ENCODE measurements around the gene EBF3. TPM values are rescaled to one million over a fixed set of nuclear protein-coding genes. Genes with fewer than 3 reads are reported as not detected.

Gene EBF3
- total RNA-seq, 2 donors from 2014 or later: 0.44 to 2.0 TPM

DNA sequence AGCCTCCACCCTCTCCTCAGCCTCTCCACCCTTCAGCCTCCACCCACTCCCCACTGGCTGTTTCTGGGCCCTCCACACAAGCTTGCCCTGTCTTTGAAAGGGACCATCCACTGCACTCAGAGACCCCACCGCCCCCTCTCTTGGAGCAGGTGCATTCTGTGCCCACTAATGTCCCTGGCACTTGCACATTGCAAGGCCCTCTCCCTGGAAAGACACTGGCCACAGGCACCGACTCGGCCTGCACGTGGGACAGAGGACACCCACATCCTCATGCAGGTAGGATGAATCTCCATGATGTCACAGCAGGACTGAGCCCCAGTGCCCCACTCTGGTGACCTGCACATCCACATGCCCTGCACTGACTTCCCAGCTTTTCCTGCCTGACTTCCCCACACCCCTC lies 36.8 kb upstream of the EBF3 start:
- DNase-seq: no peak
- Mint-ChIP-seq H3K27me3 (ENCODE audit: insufficient read depth) (peaks cover 29% of the 10 kb centered on the region), H3K9me3 (peaks cover 25% of the 10 kb centered on the region), H3K27ac (no peak overlapping the region), H3K36me3 (ENCODE audit: low read depth) (no peaks in the 10 kb centered on the region), H3K4me3 (no peak overlapping the region), H3K4me1 (no peaks in the 10 kb centered on the region)
- Histone ChIP-seq H3K9ac (ENCODE audit: extremely low read depth, low read length, poor library complexity, severe bottlenecking) (no peak overlapping the region), H3K9me3 (ENCODE audit: control insufficient read depth, low read length) (peaks cover 18% of the 10 kb centered on the region), H3K4me3 (ENCODE audit: low read length) (no peak overlapping the region), H3K36me3 (ENCODE audit: control insufficient read depth, insufficient read depth, low read length) (no peaks in the 10 kb centered on the region), H3K27me3 (ENCODE audit: control insufficient read depth, insufficient read depth, low read length, poor library complexity, severe bottlenecking) (no peaks in the 10 kb centered on the region), H3K4me1 (ENCODE audit: control insufficient read depth, insufficient read depth, low read length) (no peaks in the 10 kb centered on the region), H3K27ac (ENCODE audit: low read depth, low read length) (no peak overlapping the region)
- TF ChIP-seq, protein P1, sequence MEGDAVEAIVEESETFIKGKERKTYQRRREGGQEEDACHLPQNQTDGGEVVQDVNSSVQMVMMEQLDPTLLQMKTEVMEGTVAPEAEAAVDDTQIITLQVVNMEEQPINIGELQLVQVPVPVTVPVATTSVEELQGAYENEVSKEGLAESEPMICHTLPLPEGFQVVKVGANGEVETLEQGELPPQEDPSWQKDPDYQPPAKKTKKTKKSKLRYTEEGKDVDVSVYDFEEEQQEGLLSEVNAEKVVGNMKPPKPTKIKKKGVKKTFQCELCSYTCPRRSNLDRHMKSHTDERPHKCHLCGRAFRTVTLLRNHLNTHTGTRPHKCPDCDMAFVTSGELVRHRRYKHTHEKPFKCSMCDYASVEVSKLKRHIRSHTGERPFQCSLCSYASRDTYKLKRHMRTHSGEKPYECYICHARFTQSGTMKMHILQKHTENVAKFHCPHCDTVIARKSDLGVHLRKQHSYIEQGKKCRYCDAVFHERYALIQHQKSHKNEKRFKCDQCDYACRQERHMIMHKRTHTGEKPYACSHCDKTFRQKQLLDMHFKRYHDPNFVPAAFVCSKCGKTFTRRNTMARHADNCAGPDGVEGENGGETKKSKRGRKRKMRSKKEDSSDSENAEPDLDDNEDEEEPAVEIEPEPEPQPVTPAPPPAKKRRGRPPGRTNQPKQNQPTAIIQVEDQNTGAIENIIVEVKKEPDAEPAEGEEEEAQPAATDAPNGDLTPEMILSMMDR (conservative IDR thresholded peaks at IDR 0.05): no peak
- WGBS, 2 experiments (ENCODE audit: insufficient coverage in 1 of 2, insufficient read length in 1 of 2): 88% methylated on average over 4 of the region's 4 CpGs

DNA sequence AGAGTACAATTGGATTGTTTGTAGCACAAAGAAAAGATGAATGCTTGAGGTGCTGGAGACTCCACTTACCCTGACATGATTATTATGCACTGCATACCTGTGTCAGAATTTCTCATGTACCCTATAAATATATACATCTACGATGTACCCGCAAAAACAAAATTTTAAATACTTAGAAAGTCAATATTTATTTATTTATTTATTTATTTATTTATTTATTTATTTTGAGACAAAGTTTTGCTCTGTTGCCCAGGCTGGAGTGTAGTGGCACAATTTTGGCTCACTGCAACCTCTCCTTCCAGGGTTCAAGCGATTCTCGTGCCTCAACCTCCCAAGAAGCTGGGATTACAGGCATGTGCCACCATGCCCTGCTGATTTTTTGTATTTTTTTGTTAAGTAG lies 35.1 kb upstream of the EBF3 start:
- Histone ChIP-seq H3K27me3 (ENCODE audit: control insufficient read depth, insufficient read depth, low read length, poor library complexity, severe bottlenecking) (no peaks in the 10 kb centered on the region), H3K9ac (ENCODE audit: extremely low read depth, low read length, poor library complexity, severe bottlenecking) (no peak overlapping the region), H3K9me3 (ENCODE audit: control insufficient read depth, low read length) (peaks cover 8% of the 10 kb centered on the region), H3K4me3 (ENCODE audit: low read length) (no peak overlapping the region), H3K27ac (ENCODE audit: low read depth, low read length) (no peak overlapping the region), H3K4me1 (ENCODE audit: control insufficient read depth, insufficient read depth, low read length) (no peaks in the 10 kb centered on the region), H3K36me3 (ENCODE audit: control insufficient read depth, insufficient read depth, low read length) (no peaks in the 10 kb centered on the region)
- H3K27ac Mint-ChIP-seq: no peak overlapping the region
- no peak overlapping the region for H3K4me3 Mint-ChIP-seq
- no peaks in the 10 kb centered on the region for H3K36me3 Mint-ChIP-seq (ENCODE audit: low read depth)
- no peak for DNase-seq
- no peaks in the 10 kb centered on the region for H3K4me1 Mint-ChIP-seq
- TF ChIP-seq, protein P1 (conservative IDR thresholded peaks at IDR 0.05): no peak
- H3K27me3 Mint-ChIP-seq (ENCODE audit: insufficient read depth): peaks cover 30% of the 10 kb centered on the region
- WGBS, 2 experiments (ENCODE audit: insufficient coverage in 1 of 2, insufficient read length in 1 of 2): 86 to 100% methylated on average over 2 of the region's 4 CpGs
- H3K9me3 Mint-ChIP-seq: peaks cover 21% of the 10 kb centered on the region

DNA sequence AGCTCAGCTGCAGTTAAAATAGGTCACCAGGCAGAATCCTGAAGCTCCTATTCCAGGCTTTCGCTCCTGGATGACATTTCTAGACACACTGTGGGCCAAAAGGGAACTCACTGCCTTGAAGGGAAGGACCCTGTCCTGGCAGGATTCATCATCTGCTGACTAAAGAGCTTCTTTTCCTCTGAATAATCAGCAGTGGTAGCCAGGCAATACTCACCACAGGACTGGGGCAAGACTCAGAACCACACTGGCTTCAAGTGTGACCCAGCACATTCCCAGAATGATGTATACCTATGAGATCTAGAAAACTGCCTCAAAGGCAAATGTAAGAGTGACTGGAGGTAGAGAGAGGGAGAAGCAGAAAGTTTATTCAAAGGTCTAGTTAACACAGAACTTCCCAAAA lies 29.5 kb upstream of the EBF3 start:
- no peak for DNase-seq
- H3K36me3 Mint-ChIP-seq (ENCODE audit: low read depth): peaks cover 1% of the 10 kb centered on the region
- Histone ChIP-seq H3K27ac (ENCODE audit: low read depth, low read length) (no peak overlapping the region), H3K27me3 (ENCODE audit: control insufficient read depth, insufficient read depth, low read length, poor library complexity, severe bottlenecking) (no peaks in the 10 kb centered on the region), H3K4me3 (ENCODE audit: low read length) (no peak overlapping the region), H3K9me3 (ENCODE audit: control insufficient read depth, low read length) (peaks cover 19% of the 10 kb centered on the region), H3K4me1 (ENCODE audit: control insufficient read depth, insufficient read depth, low read length) (no peaks in the 10 kb centered on the region), H3K9ac (ENCODE audit: extremely low read depth, low read length, poor library complexity, severe bottlenecking) (no peak overlapping the region), H3K36me3 (ENCODE audit: control insufficient read depth, insufficient read depth, low read length) (no peaks in the 10 kb centered on the region)
- 90 to 100% methylated on average over 1 of the region's 1 CpG for WGBS, 2 experiments (ENCODE audit: insufficient coverage in 1 of 2, insufficient read length in 1 of 2)
- peaks cover 24% of the 10 kb centered on the region for H3K9me3 Mint-ChIP-seq
- H3K4me3 Mint-ChIP-seq: no peak overlapping the region
- H3K4me1 Mint-ChIP-seq: peaks cover 3% of the 10 kb centered on the region
- H3K27me3 Mint-ChIP-seq (ENCODE audit: insufficient read depth): peaks cover 17% of the 10 kb centered on the region
- TF ChIP-seq, protein P1 (conservative IDR thresholded peaks at IDR 0.05): no peak
- no peak overlapping the region for H3K27ac Mint-ChIP-seq
